ENCODE data around the gene DSE. TPM values are rescaled to one million over a fixed set of nuclear protein-coding genes. Genes with fewer than 3 reads are reported as not detected.
A peak's percentile ranks its signal among the peaks of the same experiment; 100 is the strongest.
"Not testable (repeated sequence)": the region's sequence is repeated elsewhere in the genome, so short reads cannot be mapped to it uniquely, and the experiment has no call there.

The DSE gene
- polyA plus RNA-seq (2013, experiment 1 of 4): 26.7 TPM
- 28.0 TPM for polyA plus RNA-seq (2013, experiment 2 of 4)
- polyA plus RNA-seq (2013, experiment 3 of 4): 22.9 TPM
- polyA plus RNA-seq (2013, experiment 4 of 4): 23.0 TPM

DNA sequence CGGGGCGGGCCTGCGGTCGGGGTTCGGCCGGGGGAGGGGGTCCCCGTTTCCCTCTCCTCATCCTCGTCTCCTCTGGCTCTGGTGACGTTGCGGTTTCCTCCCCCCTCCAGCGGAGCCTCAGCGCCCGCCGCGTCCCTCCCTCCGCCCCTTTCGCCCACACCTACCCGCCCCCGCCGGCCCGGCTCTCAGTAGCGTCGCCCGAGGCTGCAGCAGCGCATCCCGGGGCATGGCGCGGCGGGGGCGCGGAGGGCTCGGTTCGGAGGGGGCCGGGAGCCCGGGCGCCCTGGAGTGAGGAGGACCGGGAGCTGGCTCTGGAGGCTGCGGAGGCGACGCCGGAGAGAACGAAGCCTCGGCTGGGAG, at the start of gene DSE:
Gene DSE (plus strand): TSS at position 188 of the 360 bp plus-strand sequence. CDS start 28,304 bp downstream, outside the sequence.
- Histone ChIP-seq H3K36me3 (ENCODE audit: control insufficient read depth, insufficient read depth, low read length) (no peaks in the 10 kb centered on the region), H3K27ac (ENCODE audit: insufficient read depth, low read depth, low read length, poor library complexity, severe bottlenecking) (peak within 1 kb of the TSS; percentile 74), H3K4me1 (ENCODE audit: control insufficient read depth, insufficient read depth, low read length) (no peaks in the 10 kb centered on the region), H3K9me3 (ENCODE audit: control insufficient read depth, low read length) (no peaks in the 10 kb centered on the region), H3K4me3 (ENCODE audit: insufficient read depth, low read depth, low read length) (peak within 1 kb of the TSS; percentile 66), H3K27me3 (ENCODE audit: control insufficient read depth, insufficient read depth, low read length, poor library complexity, severe bottlenecking) (no peaks in the 10 kb centered on the region)
- WGBS, 2 experiments: 0% methylated on average over 43 of the region's 43 CpGs

DNA sequence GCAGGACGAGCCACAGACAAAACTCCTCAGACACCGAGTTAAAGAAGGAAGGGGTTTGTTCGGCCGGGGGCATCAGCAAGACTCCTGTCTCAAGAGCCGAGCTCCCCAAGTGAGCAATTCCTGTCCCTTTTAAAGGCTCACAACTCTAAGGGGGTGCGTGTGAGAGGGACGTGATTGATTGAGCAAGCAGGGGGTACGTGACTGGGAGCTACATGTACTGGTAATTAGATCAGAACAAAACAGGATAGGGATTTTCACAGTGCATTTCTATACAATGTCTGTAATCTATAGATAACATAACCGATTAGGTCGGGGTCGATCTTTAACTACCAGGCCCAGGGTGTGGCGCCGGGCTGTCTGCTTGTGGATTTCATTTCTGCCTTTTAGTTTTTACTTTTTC, 48.8 kb upstream of the DSE start:
- not testable (repeated sequence) for H3K4me1 ChIP-seq (ENCODE audit: control insufficient read depth, insufficient read depth, low read length); H3K4me3 ChIP-seq (ENCODE audit: insufficient read depth, low read depth, low read length); H3K27me3 ChIP-seq (ENCODE audit: control insufficient read depth, insufficient read depth, low read length, poor library complexity, severe bottlenecking); H3K27ac ChIP-seq (ENCODE audit: insufficient read depth, low read depth, low read length, poor library complexity, severe bottlenecking); H3K36me3 ChIP-seq (ENCODE audit: control insufficient read depth, insufficient read depth, low read length); H3K9me3 ChIP-seq (ENCODE audit: control insufficient read depth, low read length)
- 91 to 95% methylated on average over 13 of the region's 13 CpGs for WGBS, 2 experiments

DNA sequence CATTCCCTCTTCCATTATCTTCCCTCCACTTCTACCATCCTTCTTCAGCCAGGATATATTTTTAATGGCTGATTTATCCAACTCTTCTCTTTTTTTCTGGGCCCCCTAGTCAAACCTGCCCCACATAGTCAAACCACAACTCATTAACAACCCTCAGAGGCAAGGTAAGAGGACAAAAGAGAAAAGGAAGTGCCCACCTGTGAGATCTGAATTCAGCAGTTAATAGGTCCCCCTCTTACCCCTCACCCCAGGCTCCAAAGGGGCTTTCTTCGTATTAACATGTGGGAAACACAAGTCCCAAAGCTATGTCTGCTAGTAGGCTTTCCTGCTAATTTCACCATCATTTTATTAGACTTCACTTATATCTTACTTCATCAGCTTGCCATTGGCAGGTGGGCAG, 46.9 kb upstream of the DSE start:
- Histone ChIP-seq H3K36me3 (ENCODE audit: control insufficient read depth, insufficient read depth, low read length) (no peaks in the 10 kb centered on the region), H3K4me3 (ENCODE audit: insufficient read depth, low read depth, low read length) (no peak overlapping the region), H3K27ac (ENCODE audit: insufficient read depth, low read depth, low read length, poor library complexity, severe bottlenecking) (no peak overlapping the region), H3K4me1 (ENCODE audit: control insufficient read depth, insufficient read depth, low read length) (peaks cover 13% of the 10 kb centered on the region), H3K27me3 (ENCODE audit: control insufficient read depth, insufficient read depth, low read length, poor library complexity, severe bottlenecking) (no peaks in the 10 kb centered on the region), H3K9me3 (ENCODE audit: control insufficient read depth, low read length) (no peaks in the 10 kb centered on the region)
- 41 to 54% methylated on average over 1 of the region's 1 CpG for WGBS, 2 experiments

DNA sequence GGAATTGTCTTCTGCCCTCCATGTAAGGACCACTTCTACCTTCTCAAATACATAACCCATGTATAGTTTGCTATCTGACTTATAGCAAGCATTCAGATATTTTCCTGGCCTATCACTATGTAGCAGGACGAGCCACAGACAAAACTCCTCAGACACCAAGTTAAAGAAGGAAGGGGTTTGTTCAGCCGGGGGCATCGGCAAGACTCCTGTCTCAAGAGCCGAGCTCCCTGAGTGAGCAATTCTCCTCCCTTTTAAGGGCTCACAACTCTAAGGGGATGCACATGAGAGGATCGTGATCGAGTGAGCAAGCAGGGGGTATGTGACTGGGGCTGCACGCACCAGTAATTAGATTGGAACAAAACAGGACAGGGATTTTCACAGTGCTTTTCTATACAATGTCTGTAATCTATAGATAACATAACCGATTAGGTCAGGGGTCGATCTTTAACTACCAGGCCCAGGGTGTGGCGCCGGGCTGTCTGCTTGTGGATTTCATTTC, 45.1 kb upstream of the DSE start:
- WGBS, 2 experiments: 96% methylated on average over 10 of the region's 11 CpGs
- peaks cover 13% of the 10 kb centered on the region for H3K4me1 ChIP-seq (ENCODE audit: control insufficient read depth, insufficient read depth, low read length)
- H3K9me3 ChIP-seq (ENCODE audit: control insufficient read depth, low read length); H3K27ac ChIP-seq (ENCODE audit: insufficient read depth, low read depth, low read length, poor library complexity, severe bottlenecking); H3K36me3 ChIP-seq (ENCODE audit: control insufficient read depth, insufficient read depth, low read length); H3K27me3 ChIP-seq (ENCODE audit: control insufficient read depth, insufficient read depth, low read length, poor library complexity, severe bottlenecking); H3K4me3 ChIP-seq (ENCODE audit: insufficient read depth, low read depth, low read length): not testable (repeated sequence)

DNA sequence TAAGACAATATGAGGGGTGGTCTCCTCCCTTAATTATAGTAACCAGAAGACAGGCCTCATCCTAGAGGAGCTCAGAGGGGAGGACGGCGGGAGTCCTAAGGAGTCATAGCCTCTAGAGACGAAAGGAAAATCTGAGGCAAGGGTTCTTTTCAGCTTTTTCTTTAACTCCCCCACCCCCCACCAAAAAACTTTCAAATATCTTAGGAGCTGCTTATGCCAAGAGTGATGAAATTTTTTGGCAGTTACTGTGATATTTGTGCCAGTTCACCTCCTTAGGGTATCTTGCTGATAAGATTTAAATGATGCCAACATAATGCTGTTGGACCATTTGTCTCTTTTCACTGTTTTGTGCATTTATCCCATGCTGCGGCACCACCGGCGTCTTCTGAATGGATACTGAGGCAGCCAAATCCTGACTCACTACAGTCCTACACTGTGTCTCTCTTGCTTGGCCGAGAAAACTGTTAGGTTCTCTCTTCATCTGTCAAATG, 44.5 kb upstream of the DSE start:
- Histone ChIP-seq H3K27ac (ENCODE audit: insufficient read depth, low read depth, low read length, poor library complexity, severe bottlenecking) (no peak overlapping the region), H3K4me3 (ENCODE audit: insufficient read depth, low read depth, low read length) (no peak overlapping the region), H3K36me3 (ENCODE audit: control insufficient read depth, insufficient read depth, low read length) (no peaks in the 10 kb centered on the region), H3K4me1 (ENCODE audit: control insufficient read depth, insufficient read depth, low read length) (peaks cover 13% of the 10 kb centered on the region), H3K27me3 (ENCODE audit: control insufficient read depth, insufficient read depth, low read length, poor library complexity, severe bottlenecking) (no peaks in the 10 kb centered on the region), H3K9me3 (ENCODE audit: control insufficient read depth, low read length) (no peaks in the 10 kb centered on the region)
- WGBS, 2 experiments: 90 to 91% methylated on average over 7 of the region's 7 CpGs

DNA sequence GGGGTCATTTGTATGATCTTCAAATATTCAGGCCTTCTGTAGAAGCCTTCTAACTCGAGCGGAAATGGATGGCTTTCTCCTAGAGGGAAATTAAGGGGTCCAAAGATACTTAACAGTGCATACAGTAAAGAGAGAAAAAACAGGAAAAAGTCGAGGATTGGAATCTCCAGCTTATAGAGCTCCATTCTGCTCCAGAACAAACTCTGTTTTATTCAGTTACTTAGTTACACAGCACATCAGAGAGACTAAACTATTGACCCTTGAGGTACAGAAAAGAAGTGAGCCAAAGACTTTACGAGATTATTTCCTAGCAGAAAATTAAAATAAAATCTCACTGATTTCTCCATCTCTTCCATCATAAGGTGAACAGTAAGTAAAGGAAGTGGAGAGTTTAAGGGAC, 43.8 kb upstream of the DSE start:
- no peak overlapping the region for H3K4me3 ChIP-seq (ENCODE audit: insufficient read depth, low read depth, low read length)
- H3K36me3 ChIP-seq (ENCODE audit: control insufficient read depth, insufficient read depth, low read length): no peaks in the 10 kb centered on the region
- no peak overlapping the region for H3K27ac ChIP-seq (ENCODE audit: insufficient read depth, low read depth, low read length, poor library complexity, severe bottlenecking)
- WGBS, 2 experiments: 79 to 83% methylated on average over 4 of the region's 4 CpGs
- H3K4me1 ChIP-seq (ENCODE audit: control insufficient read depth, insufficient read depth, low read length): peaks cover 13% of the 10 kb centered on the region
- H3K27me3 ChIP-seq (ENCODE audit: control insufficient read depth, insufficient read depth, low read length, poor library complexity, severe bottlenecking): no peaks in the 10 kb centered on the region
- H3K9me3 ChIP-seq (ENCODE audit: control insufficient read depth, low read length): no peaks in the 10 kb centered on the region

DNA sequence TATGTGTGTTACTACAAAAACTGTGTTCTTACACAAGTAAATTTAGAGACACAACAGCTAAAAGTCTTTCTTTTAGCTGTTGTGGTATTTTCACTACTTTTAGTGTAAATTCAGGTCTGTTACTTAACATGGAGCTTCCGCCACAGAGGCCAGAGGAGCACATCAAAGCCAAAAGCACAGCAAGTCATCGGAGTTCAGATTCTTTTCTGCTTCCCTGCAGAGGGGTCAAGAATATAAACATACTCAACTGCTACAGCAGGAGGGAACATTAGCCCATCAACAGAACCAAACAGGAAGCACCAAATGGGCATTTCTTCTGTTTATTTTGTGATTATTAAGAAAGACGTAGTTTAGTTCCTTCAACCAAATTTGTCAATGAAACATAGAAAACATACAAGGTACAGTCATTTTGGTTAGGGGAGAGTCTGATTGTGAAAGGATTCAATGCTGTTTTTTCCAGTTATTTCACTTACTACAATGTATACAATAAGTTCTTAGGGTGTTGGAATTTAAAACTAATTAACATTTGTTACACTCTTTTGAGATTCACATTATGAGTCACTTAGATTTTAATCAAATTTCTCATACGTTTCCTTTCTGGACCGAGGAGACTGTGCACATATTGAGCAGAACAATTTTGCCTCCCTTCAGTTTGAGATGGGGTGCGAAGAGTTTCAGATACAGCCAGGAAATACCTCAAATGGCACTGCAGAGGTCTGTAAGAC, 42.8 kb upstream of the DSE start:
- H3K27ac ChIP-seq (ENCODE audit: insufficient read depth, low read depth, low read length, poor library complexity, severe bottlenecking): no peak overlapping the region

DNA sequence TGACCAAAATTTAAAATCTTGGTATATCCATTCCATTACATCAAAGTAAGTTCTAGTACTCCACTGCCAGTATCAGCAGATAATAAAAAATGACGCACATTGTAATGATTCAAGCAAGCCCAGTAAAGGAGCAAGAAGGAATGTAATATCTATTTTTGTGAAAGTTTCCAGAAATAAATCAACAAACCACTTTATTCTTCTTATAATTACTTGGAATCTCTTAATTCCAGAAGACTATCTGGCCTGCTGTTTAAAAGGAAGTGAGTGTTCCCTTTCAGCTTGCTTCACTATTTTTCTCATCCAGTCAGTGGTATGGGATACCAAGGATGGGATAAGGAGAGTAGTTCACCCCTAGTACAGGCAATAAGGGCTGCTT, 42.2 kb upstream of the DSE start:
- peaks cover 13% of the 10 kb centered on the region for H3K4me1 ChIP-seq (ENCODE audit: control insufficient read depth, insufficient read depth, low read length)
- no peaks in the 10 kb centered on the region for H3K36me3 ChIP-seq (ENCODE audit: control insufficient read depth, insufficient read depth, low read length)
- H3K4me3 ChIP-seq (ENCODE audit: insufficient read depth, low read depth, low read length): no peak overlapping the region
- H3K27me3 ChIP-seq (ENCODE audit: control insufficient read depth, insufficient read depth, low read length, poor library complexity, severe bottlenecking): no peaks in the 10 kb centered on the region
- no peak overlapping the region for H3K27ac ChIP-seq (ENCODE audit: insufficient read depth, low read depth, low read length, poor library complexity, severe bottlenecking)
- WGBS, 2 experiments: 75 to 100% methylated on average over 1 of the region's 1 CpG
- H3K9me3 ChIP-seq (ENCODE audit: control insufficient read depth, low read length): no peaks in the 10 kb centered on the region

More for the DNA sequence above, 42.8 kb upstream of the DSE start:
- H3K36me3 ChIP-seq (ENCODE audit: control insufficient read depth, insufficient read depth, low read length): no peaks in the 10 kb centered on the region
- peaks cover 13% of the 10 kb centered on the region for H3K4me1 ChIP-seq (ENCODE audit: control insufficient read depth, insufficient read depth, low read length)
- no peaks in the 10 kb centered on the region for H3K27me3 ChIP-seq (ENCODE audit: control insufficient read depth, insufficient read depth, low read length, poor library complexity, severe bottlenecking)
- H3K9me3 ChIP-seq (ENCODE audit: control insufficient read depth, low read length): no peaks in the 10 kb centered on the region
- WGBS, 2 experiments: 43 to 44% methylated on average over 5 to 6 of the region's 6 CpGs
- no peak overlapping the region for H3K4me3 ChIP-seq (ENCODE audit: insufficient read depth, low read depth, low read length)

DNA sequence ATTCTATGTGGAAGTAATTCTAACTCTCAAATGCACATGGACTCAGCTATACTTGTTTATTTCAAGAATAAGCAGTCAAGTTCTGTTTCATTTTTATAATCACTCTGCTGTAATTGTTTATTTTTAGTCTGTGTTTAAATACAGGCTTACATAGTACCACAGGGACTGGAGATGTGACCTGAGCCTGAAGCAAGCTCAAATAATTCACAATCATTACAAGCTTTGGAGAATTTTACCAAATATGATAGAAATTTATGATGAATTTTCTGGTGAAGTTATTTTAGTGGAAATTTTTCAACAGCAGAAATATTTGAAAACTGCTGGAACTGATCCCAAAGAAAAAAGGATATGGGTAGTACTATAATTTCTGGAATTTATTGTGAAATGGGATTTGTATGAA, 41.6 kb upstream of the DSE start:
- Histone ChIP-seq H3K9me3 (ENCODE audit: control insufficient read depth, low read length) (no peaks in the 10 kb centered on the region), H3K27me3 (ENCODE audit: control insufficient read depth, insufficient read depth, low read length, poor library complexity, severe bottlenecking) (no peaks in the 10 kb centered on the region), H3K4me1 (ENCODE audit: control insufficient read depth, insufficient read depth, low read length) (peaks cover 13% of the 10 kb centered on the region), H3K36me3 (ENCODE audit: control insufficient read depth, insufficient read depth, low read length) (no peaks in the 10 kb centered on the region), H3K4me3 (ENCODE audit: insufficient read depth, low read depth, low read length) (no peak overlapping the region), H3K27ac (ENCODE audit: insufficient read depth, low read depth, low read length, poor library complexity, severe bottlenecking) (no peak overlapping the region)

DNA sequence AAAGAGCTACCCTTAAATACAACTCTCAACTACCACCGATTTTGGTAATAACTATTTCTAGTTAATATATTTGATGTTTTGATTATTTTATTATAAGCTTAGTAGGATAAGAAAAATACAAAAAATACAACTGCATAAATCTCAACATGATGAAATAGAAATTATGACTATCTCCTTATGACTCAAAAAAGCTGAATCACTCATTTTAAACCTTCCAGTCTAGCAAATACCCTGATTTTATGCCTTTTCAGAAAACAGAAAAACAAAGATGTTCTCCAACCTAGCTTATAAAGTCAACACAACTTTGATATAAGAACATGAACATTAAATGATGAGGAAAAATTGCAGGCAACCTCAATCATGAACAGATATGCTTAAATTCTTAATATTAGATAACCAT, 40.2 kb upstream of the DSE start:
- H3K4me1 ChIP-seq (ENCODE audit: control insufficient read depth, insufficient read depth, low read length): peaks cover 13% of the 10 kb centered on the region
- H3K9me3 ChIP-seq (ENCODE audit: control insufficient read depth, low read length): no peaks in the 10 kb centered on the region
- no peaks in the 10 kb centered on the region for H3K36me3 ChIP-seq (ENCODE audit: control insufficient read depth, insufficient read depth, low read length)
- no peak overlapping the region for H3K4me3 ChIP-seq (ENCODE audit: insufficient read depth, low read depth, low read length)
- WGBS, 2 experiments: no CpG with 5 or more reads among the region's 1 CpG
- no peak overlapping the region for H3K27ac ChIP-seq (ENCODE audit: insufficient read depth, low read depth, low read length, poor library complexity, severe bottlenecking)
- no peaks in the 10 kb centered on the region for H3K27me3 ChIP-seq (ENCODE audit: control insufficient read depth, insufficient read depth, low read length, poor library complexity, severe bottlenecking)
